HuH-7 (cell line): ENCODE results near the gene UBASH3B.

Experiments
- DNase-seq: peaks from one replicate; pipeline ENCODE4 v3.0.0; 2011; ENCODE audit warnings: low spot score

Gene UBASH3B

DNA sequence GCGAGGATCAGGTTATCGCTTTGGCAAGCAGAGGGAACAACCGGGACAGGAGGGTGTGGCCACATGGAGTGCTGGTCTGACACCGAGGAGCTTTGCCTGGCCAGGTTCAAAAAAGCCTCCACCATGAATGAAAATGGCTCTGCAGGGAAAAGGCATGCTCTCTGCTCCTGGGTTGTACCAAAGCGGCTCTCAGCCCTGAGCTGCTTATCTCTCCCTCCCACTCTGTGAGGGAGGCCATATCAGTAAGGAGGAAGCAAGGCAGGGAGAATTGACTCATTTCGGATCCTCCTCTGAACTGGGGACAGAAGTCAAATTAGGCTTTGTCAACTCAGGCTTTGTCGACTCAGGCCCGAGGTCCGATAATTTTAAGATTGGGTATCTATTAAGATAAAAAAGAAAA lies 99.9 kb downstream of the UBASH3B start:
- DNase-seq, result no peak

DNA sequence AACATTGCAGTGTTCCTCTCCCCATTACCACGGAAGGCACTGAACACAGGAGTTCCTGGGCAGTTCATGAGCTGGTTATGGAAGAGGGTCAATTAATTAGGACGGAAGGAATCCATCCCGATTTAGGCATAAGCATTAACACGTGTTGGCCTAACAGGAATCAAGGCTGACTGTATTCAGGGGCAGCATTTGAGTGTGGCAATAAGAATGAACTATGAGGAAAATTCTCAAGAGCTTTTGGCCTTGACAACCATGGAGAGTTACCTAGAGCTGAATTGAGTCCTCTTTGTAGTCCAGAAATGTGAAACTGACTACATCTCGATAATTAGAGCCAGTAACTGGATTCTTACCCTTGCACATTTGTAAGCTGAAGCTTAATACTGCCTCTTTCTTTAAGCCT lies 100.4 kb downstream of the UBASH3B start:
- no peak for DNase-seq

DNA sequence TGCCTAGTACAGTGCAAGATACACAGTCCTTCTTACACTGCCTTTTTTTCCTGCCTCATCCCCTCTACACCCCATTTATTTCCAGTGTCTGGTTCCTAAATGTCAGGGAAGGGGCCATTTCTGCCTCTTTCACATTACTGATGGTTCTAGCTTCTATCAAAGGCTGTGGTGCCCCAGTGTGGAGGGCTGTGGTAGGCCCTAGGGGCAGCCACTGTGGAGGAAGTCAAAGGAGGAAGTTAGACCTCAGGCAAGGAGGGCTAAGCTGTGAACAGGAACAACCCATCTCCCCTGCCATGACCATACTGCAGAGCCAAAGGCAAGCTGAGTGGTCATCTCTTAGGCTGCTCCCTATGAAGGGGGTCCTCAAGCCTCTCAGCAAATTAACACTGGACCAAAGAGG lies 100.9 kb downstream of the UBASH3B start:
- DNase-seq, result no peak

DNA sequence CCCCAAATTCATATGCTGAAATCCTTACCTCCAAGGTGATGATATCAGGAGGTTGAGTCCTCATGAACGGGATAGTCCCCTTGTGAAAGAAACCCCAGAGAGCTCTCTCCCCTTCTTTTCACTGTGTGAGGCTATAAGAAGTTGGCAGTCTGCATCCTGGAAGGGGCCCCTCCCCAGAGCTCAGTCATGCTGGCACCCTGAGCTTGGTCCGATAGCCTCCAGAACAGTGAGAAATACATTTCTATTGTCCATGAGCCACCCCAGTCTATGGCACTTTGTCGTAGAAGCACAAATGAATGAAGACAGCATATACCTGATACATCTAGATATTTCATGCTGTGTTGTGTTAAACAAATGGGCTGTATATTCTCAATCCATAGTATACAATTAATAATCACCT lies 101.7 kb downstream of the UBASH3B start:
- DNase-seq, result no peak

DNA sequence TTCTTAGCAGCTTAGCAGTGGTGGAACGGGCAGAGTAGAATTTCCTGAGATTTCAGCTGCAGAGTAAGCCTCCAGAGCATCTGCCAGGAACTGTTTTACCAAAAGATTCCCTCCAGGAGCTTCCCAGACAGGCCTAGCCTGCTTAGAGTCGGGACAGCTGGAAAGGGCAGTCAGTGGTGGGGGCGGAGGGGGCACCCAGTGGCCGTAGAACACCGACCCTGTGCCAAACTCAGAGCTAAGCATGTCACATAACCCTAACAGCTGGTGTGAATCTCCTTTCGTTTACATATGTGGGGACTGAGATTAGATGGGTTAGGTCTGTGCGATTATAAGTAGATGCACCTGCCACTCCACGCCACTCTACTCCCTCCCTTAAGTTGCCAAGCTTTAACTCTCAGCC lies 102.8 kb downstream of the UBASH3B start:
- DNase-seq, result no peak

DNA sequence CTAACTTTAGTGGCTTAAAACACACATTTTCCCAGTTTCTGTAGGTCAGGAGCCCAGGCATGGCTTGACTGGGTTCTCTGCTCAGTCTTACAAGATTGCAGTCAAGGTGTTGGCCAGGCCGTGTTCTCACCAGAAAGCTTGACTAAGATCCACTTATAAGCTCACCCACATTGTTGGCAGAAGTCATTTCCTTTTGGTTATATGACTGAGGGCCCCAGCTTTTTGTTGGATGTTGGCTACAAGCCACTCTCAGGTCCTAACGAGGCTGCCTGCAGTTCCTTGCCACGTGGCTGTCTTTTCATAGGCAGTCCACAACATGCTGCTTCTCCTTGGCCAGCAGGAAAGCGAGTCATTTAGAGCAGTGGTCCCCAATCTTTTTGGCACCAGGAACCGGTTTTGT lies 103.5 kb downstream of the UBASH3B start:
- no peak for DNase-seq

DNA sequence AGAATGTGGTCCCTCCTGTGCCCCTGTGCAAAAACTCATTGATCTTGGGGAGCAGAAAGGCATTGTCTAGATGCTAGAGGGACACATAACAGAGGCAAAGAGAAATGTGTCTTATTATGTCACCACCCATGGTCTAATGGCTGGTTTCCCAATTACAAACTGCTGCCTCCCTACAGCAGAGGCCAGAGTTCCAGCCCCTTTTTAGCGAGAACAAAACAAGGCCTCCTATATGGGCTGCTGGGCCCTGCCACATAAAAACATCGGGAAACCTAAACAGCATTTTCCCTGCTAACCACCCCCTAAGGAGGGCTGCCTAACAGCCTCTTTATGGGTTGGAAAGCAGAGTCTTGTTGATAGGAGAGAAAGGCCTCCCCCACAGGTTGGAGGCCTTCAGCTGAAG lies 107.6 kb downstream of the UBASH3B start:
- no peak for DNase-seq

DNA sequence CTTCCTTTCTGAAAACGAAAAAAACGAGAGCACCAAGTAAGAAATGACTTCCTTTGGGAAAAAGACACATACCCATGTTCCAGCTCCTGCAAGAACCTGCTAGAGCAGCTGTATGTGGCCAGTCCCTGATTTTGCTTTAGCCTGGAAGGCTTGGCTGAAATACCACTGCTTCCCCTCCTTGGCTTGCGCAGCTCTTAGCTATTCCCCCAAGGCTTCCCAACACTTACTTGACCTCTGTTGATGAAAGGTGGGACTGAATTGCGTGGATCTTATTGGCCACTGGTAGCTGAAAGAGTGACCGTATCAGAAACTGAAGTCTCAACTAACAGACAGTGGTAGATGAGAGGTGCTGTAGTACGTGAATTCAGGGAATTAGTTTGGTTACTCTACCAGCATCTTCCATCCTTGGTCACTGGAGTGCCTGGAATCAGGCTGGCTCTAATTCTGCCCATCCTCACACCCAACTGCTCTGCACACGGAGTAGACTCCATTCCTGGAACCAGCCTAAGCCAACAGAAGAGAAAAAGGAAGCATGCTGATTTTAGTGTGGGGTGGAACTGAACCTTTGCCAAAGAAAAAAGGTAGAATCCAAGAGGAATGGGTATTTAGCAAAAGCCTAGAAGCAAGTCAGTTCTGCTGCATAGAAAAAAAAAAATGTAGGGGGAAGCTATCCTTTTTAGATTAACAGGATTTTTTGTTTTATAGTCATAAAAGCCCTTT lies 109.0 kb downstream of the UBASH3B start:
- no peak for DNase-seq

DNA sequence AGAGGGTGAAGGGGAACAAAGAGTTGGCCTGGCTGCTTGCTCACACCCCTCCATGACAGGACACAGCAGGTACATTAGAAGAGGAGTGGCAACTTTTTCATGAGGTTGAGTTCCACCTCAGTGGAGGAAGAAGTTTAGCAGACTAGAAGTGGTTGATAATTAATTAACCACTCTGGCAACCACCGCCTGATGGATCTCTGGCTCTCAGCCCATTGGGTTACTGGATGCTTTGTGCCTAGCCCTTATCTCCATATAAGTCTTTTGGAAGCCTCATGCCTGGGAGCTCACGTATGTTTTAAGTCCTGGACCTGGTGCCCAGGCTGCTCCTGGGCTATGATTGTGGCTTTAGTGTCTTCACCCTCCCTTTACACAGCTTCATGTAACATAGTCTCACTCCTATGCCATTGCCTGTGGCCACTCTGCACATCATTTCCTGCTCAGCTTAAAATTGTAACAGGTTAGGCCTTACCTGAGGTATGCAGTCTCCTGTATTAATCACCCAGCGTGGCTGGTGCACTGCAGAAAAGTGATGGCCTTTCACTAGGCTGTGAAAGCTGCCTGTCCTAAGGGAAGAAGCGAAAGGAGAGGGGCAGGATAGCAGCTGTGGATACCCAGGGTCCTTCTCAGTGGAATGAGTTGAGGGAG lies 110.1 kb downstream of the UBASH3B start:
- DNase-seq, result no peak

DNA sequence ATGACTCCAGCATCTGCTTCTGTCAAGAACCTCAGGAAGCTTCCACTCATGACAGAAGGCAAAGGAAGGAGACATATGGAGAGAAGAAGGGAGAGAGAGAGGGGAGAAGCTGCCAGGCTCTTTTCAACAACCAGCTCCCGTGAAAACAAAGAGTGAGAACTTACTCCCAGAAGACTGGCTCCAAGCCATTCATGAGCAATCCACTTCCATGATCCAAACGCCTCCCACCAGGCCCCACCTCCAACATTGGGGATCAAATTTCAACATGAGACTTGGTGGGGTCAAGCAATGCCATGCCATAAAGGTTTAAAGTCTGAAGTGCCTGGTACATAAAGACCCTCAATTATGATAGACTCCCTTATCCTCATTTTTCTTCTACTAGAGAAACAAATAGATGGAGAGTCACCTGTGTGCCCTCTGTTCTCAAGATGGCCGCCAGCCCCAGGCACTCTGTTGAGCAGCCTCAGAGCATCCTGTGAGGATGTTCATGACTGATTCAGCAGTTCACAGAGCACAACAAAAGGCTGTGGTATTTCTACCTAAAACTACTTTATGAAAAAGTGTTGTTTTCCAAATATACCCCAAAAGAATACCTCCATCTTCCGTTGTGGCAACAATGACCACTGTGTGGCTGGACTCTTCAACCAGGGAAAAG lies 113.7 kb downstream of the UBASH3B start:
- DNase-seq, result no peak

DNA sequence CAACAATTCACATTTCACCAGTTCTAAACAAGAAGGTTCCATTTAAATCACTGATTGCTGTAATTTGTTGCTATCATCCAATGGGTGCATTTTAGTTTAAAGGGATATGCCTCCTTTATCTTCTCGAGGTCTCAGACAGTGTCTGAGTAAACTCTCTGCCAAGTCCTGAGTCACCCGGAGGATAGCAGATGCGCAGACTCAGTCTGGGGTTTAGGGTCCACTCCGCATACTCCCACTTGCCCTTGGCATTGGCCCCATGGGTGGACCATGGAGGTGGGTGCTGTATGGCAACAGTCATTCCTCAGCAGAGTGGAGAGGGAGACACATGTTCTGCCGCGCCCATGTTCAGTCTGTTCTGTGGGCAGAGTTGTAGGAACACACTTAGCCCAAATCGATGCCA lies 117.4 kb downstream of the UBASH3B start:
- DNase-seq, result no peak

DNA sequence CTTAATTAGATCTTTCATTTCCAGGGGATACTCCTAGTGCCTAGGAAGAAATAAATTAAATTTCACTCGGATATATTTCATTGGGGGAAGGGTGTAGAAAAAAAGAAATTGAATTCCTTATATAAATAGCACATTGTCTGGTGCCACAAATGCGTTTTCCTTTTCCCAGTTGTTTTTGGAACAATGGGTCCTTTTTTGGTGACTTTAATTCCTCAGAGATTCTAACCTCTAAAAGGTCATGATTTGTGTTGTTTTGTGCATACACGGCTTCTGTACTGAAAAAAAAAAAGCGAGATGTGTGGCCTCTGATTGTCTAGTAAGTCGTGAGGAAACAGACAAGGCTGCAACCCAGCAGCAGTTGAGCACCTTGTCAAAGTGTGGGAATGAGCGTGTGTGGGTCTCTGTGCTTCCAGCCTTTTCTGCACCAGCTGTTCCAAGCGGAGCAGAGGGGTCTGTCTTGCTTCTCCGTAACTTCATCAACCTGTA lies 118.3 kb downstream of the UBASH3B start:
- DNase-seq, result no peak

DNA sequence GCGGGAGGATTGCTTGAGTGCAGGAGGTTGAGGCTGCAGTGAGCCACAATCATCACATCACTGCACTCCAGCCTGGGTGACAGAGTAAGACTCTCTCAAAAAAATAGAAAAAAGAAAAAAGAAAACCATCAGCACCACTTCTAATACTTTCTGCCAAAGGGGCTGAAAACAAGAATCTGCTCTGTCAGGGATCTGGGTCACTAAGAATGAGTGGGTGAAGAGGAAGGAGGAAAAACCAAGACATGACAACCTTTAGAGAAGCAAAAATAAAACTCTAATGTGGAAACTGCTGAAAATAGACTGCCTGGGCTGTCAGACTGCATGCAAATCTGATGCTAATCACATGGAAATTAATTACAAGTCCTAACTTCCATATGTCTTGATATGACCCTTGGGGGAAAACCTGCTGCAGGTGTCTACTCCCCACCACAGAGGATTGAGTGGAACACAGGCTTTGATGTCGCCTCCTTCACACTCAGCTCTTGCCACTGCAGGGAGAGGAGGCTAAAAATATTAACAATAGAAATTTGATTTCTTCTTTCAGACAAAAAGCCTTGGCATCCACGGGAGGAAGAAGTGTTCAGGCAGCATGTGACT lies 120.3 kb downstream of the UBASH3B start:
- no peak for DNase-seq

DNA sequence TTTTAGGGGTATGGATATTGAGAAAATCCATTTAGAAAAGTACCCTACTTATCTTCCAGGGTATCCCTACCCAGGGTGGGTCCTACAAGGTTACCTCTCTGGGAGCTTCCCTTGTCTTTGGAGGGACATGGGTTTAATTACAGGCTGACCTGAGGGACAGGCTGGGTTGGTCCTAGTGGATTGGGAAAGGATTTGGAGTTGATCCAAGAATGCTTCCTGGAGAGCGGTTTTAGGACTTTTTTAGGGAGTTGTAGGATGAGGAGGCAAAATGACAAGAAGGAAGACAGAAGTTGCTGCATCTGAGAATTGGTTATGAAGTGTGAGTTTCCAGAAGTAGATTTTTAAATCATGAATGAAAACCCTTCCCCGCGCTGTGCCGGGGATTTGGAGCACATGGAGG lies 121.0 kb downstream of the UBASH3B start:
- no peak for DNase-seq

DNA sequence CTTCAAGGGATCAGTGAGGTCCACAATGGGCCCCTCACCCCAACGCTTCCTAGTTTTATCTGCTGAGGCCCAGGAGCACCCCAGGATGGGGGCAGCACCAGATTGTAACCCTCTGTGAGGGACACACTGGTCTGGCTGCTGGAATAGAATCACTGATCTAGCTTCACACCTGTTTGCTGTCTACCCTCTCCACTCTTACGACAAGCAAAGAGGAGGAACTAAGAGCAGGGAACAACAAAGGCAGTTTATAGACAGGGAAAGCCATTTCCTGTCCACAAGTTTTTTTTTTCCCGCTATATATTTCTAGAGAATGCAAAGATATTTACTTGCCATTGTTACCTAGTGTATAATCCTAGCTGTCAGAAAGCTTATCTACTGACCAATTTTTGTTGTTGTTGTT lies 121.8 kb downstream of the UBASH3B start:
- DNase-seq, result no peak

DNA sequence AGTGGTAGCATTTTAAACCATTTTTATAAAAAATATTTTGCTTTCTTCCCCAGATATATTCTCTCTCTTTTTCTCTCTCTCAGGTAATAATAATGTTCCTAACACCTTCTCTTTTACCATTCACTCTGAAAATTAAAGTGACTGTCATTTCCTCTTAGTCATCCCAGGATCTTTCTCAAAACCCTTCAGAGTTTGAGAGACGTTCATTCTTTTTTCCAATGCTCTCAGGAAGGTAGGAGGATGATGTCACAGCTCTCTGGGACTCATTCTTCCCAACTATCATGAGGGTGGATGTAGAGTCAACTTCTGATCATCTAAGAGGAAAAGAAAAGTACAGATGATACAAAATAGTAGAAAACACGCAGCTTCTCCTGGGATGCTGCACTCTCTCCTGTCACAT lies 122.6 kb downstream of the UBASH3B start:
- DNase-seq, result no peak

DNA sequence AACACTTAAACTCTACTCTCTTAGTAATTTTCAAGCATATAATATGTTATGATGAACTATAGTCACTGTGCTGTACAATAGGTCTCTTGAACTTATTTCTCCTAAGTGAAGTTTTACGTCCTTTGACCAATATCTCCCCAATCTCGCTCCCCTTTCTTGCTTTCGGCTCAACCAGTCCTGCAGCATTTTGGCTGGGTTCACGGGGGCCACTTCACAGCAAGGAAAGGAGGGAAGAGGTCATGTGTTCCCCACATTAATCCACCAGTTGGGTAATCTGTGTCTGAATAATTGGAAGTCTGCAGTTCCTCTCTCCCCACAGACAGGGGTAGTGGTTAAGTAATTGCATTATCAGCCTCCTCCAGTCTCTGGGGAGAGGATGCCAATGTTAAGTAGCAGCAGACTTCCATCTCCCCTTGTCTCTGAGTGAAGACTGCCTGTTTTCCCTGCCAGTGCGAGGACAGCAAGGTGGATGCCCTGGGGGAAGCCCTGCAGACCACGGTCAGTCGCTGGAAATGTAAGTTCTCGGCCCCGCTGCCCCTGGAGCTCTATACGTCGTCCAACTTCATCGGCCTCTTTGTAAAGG lies 123.6 kb downstream of the UBASH3B start:
- no peak for DNase-seq

DNA sequence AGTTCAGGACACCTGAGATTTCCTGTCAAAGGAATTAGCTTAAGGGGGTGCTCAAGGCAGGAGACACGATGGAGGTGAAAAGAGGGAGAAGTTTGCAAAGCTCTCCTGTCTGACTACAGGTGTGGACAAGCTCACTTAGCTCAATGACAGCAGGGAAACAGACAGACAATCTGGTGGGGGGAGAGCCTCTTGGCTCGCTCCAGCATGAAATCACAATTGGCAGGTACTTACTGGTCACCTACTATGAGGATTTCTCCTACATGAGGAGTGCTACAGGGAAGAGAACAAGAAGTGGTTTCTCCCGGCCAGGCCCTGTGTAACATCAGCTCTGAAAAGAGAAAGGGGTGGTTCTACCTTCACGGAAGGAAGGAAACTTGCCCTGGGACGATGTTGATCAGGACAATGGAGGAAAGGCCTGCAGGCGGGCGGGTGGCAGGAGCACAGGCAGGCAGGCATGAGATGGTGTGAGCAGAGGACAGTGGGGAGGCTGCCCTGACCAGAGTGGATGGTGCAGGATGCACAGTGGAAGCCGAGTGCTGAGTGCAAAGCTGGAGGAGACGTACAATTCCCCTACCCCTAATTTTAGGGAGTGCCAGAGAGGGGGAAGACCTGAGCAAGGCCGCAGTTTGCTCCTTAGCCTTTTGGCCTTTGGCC lies 124.9 kb downstream of the UBASH3B start:
- no peak for DNase-seq

DNA sequence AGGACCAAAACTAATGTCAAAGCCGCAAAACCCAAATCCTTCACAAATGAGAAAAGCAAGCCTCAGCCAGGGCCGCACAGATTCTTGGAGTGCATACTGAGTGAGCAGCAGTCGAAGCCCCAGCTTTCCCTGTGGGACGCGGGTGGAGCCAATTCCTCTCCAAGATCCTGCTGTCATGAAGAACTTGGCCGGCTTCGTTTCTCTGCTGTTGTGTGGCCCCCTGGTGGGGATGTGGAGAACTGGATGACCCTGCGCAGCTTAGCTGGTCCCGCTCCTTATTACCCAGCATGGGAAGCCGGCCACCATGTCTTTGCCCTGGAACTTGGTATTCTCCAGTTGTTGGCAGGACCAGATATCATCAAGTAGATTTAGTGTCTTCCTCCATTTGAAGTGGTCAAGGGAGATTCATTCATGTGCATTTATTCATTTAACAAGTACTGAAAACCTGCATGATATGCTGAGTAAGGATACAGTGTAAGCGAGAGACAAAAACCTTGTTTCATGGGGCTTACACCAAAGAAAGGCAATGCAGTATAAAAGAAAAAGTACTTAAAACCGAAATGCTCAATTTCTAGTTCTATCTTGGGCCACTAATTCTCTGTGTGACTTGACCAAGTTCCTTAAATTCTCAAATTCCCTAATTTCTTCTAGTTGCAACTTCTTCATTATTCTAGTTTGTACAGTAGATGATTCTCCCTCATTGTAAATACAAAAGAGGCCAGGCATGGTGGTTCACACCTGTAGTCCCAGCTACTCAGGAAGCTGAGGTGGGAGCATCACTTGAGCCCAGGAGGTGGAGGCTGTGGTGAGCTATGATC lies 126.1 kb downstream of the UBASH3B start:
- peak; percentile 76 for DNase-seq

DNA sequence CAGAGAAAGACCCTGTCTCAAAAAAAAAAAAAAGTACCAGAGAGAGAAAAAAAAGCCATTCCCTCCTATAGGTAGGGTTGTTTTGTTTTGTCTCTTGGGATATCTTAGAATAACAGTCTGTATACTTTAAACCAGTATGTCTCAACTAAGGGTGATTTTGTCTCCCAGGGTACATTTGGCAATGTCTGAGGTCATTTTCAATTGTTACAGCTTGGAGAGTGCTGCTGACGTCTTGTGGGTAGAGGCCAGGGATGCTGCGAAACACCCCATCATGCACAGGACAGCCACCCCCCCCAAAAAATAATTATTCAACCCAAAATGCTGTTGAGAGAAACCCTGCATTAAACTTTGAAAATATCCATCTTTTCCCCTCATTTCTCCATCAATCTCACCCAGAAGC lies 126.7 kb downstream of the UBASH3B start:
- DNase-seq, result no peak

DNA sequence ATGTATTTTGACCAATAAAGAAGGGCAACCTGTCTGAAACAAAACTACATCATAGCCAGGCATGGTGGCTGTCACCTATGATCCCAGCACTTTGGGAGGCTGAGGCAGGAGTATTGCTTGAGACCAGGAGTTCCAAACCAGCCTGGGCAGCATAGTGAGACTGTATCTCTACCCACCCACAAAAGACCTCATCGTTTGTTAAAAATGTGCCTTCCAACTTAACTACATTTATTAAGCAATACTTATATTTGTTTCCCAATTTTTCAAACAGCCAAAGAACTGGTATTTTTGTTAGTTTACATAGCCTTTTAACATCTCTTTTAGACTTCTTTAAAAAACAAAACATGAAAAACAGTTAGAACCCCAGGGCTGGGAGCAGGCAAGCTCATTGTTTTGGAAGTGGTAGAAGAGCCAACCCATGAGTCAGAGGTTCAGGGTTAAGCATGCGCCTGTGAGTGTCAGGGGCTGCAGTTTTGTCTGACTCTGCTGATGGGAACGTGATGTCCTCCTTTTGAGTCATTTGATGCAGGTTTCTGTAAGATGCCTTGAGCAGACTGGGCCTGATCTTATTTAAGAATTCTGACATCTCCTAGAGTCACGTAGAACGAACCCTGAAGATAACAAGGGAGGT lies 128.9 kb downstream of the UBASH3B start:
- DNase-seq, result no peak
